ENCODE data around the gene ATP10B. TPM values are rescaled to one million over a fixed set of nuclear protein-coding genes. Genes with fewer than 3 reads are reported as not detected.

ATP10B gene
- total RNA-seq, 1 experiment from 2014 or later, result not detected

DNA sequence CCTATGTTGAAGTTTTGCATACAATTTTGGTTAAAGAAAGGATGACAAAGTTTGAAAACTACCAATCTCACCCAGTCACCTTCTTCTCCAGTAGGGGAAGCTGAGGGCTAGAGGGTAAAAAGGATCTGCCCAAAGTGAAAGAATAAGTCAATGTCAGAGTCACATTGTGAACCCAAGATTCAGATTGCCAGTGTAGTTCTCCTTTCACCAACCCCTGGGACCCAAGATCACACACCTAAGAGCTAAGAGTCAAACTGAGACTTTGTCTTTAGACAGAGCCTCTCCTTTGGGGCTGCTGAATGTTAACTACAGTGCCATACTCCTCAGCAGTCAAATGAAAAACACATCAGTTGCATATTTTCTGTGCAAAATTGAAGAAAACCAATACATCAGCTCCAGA, 210.6 kb downstream of the ATP10B start:
- H3K36me3 ChIP-seq, result no peaks in the 10 kb centered on the region
- no peaks in the 10 kb centered on the region for H3K4me1 ChIP-seq (replicated peaks)
- no peaks in the 10 kb centered on the region for H3K9me3 ChIP-seq (replicated peaks)
- no peaks in the 10 kb centered on the region for H3K27me3 ChIP-seq (replicated peaks)
- no peak for DNase-seq (ENCODE audit: low read depth in 1 of 2, low spot score in 2 of 2)
- no peak overlapping the region for H3K4me3 ChIP-seq
- no peak overlapping the region for H3K27ac ChIP-seq

DNA sequence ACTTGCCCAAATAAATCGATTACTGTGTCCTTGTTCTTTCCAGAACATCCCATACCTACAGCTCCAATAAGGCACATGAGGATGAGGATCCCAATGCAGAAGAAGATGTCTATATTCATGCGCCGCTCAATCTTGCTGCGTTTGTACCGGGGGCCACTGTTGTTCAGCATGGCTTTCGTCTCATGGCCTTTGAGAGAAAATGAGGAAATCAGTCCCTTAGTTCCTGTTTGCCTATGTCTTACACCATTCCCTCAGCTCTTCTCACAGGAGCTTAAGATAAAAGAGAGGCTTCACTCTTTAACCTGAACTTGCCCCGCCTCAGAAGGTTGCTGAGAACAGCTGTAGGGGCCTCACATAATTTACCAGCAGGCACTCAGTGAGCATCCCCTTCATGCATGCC, 211.6 kb downstream of the ATP10B start:
- no peak overlapping the region for H3K4me3 ChIP-seq
- no peaks in the 10 kb centered on the region for H3K4me1 ChIP-seq (replicated peaks)
- H3K27ac ChIP-seq, result no peak overlapping the region
- H3K36me3 ChIP-seq, result no peaks in the 10 kb centered on the region
- DNase-seq (ENCODE audit: low read depth in 1 of 2, low spot score in 2 of 2), result no peak
- no peaks in the 10 kb centered on the region for H3K9me3 ChIP-seq (replicated peaks)
- no peaks in the 10 kb centered on the region for H3K27me3 ChIP-seq (replicated peaks)

DNA sequence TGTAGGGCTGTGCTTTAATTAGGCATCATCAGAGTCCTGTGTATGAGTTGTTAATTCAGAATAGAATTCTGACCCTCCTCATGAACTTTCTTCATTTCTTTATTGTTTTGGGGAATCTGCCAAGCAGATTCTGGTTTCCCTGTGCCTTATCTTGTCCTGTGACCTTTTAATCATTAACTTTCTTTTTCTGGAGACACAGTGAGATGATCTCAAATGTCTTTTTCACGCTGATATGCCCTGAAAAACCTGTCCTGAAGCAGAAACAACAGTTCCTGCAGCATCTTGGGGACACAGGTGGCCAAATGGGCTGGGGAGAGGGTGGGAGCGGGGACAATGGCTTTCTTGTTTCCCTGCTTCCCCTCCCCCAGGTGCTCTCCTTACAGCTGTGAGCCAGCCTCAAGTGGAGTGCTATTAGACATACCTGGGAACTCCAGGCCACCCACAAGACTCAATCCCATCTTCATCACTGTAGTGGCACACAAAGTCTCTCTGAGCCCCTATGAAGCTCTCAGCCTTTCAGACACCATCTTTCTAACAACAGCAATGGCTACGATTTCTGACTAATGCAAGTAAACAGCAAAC, 213.8 kb downstream of the ATP10B start:
- Histone ChIP-seq H3K9me3 (replicated peaks) (no peaks in the 10 kb centered on the region), H3K4me3 (no peak overlapping the region), H3K27ac (no peak overlapping the region), H3K4me1 (replicated peaks) (no peaks in the 10 kb centered on the region), H3K27me3 (replicated peaks) (no peaks in the 10 kb centered on the region), H3K36me3 (no peaks in the 10 kb centered on the region)
- DNase-seq (ENCODE audit: low read depth in 1 of 2, low spot score in 2 of 2), result no peak

DNA sequence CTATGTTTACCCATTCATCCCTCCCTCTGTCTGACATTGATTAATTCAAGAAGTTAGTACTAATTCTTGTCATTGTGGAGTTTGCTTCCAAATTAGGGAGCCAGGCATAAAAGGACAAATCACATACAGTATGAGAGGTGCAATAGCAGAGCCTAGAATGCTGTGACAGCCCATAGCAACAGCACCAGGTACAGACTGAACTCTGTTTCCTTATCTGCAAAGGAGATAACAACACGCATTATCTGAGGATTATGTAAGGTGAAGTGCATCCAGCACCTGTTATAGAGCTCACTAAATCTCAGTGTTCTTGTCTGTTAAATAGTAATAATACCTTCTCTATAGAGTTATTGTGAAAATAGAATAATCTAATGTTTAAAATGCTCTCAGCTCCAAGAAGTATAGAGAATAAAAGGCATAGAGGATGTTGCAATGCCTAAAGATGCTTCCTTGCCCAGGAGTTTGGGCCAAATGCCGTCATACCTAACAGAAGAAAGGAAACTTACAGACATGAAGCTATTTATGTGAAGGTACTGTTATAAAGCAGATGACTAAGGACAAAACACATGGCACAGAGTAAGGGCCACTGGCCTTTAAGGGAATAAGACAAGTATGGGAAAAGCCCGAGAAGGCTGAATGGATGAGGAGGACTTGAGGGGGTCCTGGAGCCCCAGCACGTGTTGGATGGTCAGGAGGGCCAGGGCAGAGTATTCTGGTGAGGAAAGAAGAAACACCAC, 214.5 kb downstream of the ATP10B start:
- no peaks in the 10 kb centered on the region for H3K9me3 ChIP-seq (replicated peaks)

DNA sequence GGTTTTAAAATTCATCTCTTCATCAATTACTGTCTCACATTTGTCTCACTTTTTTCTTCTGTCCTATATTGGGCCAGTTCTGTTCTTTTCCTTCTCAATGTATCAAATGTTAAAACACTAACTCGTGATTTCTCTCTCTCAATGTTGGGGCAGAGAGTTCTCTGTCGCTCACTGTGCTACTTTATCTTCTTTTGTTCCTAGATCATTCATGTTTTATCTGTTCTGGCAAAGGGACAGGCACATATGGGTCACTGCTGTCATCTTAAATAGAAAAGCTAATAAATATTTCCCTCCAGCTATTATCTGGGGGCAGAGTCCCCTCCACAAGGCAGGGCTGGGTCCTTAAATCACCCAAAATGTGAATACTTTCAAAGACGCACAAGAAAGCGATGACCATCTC, 216.3 kb downstream of the ATP10B start:
- Histone ChIP-seq H3K4me1 (replicated peaks) (no peaks in the 10 kb centered on the region), H3K27me3 (replicated peaks) (no peaks in the 10 kb centered on the region), H3K27ac (no peak overlapping the region), H3K36me3 (no peaks in the 10 kb centered on the region), H3K4me3 (no peak overlapping the region), H3K9me3 (replicated peaks) (no peaks in the 10 kb centered on the region)
- DNase-seq (ENCODE audit: low read depth in 1 of 2, low spot score in 2 of 2), result no peak

More for the DNA sequence above, 214.5 kb downstream of the ATP10B start:
- no peaks in the 10 kb centered on the region for H3K4me1 ChIP-seq (replicated peaks)
- DNase-seq (ENCODE audit: low read depth in 1 of 2, low spot score in 2 of 2), result no peak
- no peaks in the 10 kb centered on the region for H3K27me3 ChIP-seq (replicated peaks)
- no peaks in the 10 kb centered on the region for H3K36me3 ChIP-seq
- no peak overlapping the region for H3K4me3 ChIP-seq
- H3K27ac ChIP-seq, result no peak overlapping the region

DNA sequence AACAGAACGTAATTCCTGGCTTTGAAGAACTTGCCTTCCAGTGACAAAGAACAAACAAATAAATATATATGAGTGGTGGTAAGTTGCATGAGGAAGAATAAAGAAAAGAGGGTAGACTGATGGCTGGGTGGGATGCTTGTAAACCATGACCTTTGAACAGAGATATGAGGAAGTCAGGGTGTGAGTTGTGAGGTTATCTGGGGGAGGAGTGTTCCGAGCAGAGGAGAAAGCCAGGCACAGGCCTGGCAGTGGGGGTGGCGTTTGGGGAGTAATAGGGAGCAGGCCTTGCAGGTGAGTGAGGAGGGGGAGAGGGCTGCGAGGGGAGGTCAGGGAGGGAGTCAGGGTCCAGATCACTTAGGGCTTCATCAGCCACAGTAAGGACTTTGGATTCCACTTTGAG, 217.0 kb downstream of the ATP10B start:
- no peaks in the 10 kb centered on the region for H3K36me3 ChIP-seq
- DNase-seq (ENCODE audit: low read depth in 1 of 2, low spot score in 2 of 2), result no peak
- no peak overlapping the region for H3K27ac ChIP-seq
- no peaks in the 10 kb centered on the region for H3K9me3 ChIP-seq (replicated peaks)
- H3K27me3 ChIP-seq (replicated peaks), result no peaks in the 10 kb centered on the region
- no peak overlapping the region for H3K4me3 ChIP-seq
- H3K4me1 ChIP-seq (replicated peaks), result no peaks in the 10 kb centered on the region

DNA sequence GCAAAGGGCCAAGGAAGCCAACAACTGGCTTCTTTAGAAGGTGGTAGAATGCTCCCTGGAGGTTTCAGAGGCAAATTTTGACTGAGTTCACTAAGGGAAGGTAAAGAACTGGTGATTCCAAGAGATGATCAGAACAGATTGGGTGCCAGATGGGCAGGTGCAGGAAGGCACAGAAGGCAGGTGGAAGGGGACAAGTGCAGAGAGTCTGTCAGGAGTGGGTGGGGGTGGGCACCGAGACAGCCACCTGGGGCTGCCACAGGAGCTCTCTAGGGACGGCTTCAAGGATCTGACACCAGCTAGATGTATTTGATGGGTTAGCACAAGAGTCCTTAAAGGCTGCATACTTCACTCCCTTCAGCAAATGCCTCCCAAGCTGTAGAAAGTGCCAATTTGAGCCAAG, 223.0 kb downstream of the ATP10B start:
- no peaks in the 10 kb centered on the region for H3K9me3 ChIP-seq (replicated peaks)
- no peak overlapping the region for H3K4me3 ChIP-seq
- no peaks in the 10 kb centered on the region for H3K36me3 ChIP-seq
- DNase-seq (ENCODE audit: low read depth in 1 of 2, low spot score in 2 of 2), result no peak
- H3K27me3 ChIP-seq (replicated peaks), result no peaks in the 10 kb centered on the region
- no peak overlapping the region for H3K27ac ChIP-seq
- H3K4me1 ChIP-seq (replicated peaks), result no peaks in the 10 kb centered on the region

DNA sequence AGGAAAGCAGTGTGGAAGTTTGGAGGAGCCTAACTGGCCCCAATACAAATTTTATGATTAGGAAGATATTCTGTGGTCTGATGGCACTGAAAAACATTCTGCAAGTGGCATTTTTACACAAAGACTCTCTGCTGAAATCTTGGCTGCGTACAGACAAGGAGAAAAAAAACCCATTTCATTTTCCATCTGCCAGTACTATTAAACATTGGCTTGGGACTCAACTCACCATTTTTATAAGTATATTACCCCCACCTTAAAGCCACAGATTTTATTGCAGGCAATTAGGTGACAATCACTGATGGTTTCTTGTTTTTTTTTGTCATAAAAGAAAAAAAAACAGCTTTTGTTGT, 223.4 kb downstream of the ATP10B start:
- DNase-seq (ENCODE audit: low read depth in 1 of 2, low spot score in 2 of 2), result no peak
- H3K36me3 ChIP-seq, result no peaks in the 10 kb centered on the region
- H3K27ac ChIP-seq, result no peak overlapping the region
- no peaks in the 10 kb centered on the region for H3K4me1 ChIP-seq (replicated peaks)
- no peaks in the 10 kb centered on the region for H3K27me3 ChIP-seq (replicated peaks)
- no peaks in the 10 kb centered on the region for H3K9me3 ChIP-seq (replicated peaks)
- H3K4me3 ChIP-seq, result no peak overlapping the region

DNA sequence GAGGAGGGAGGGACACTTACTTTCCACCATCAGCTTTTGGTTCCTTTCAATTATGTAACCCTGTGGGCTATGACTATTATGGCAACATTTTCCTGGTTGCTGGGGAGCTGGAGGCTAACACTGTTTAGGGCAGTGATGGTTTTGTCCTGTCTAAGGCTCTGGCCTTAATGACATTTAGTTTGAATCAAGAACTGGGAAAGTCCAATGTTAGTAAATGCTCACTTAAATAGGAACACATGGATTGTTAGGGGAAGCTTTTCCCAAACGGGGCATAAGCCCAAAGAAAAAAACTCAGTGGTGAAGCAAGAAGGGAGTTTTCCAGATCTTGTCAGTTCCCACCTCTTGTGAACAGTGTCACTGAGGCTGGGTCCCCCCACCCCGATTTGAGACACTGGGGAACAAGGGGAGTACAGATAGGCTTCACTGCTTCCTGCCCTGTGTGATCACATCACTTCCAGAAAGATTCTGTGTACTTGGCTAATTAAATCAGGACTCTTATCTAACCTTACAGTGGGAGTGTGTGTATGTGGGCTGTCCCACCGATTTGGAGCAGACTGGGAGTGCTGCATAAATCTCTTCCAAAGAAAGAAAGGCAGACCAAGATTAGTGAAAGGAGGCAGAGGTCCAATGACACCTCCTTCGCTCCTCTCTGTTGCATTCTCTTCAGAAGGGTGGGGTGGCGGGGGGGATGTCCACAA, 223.9 kb downstream of the ATP10B start:
- Histone ChIP-seq H3K36me3 (no peaks in the 10 kb centered on the region), H3K9me3 (replicated peaks) (no peaks in the 10 kb centered on the region), H3K4me3 (no peak overlapping the region), H3K27ac (no peak overlapping the region), H3K27me3 (replicated peaks) (no peaks in the 10 kb centered on the region), H3K4me1 (replicated peaks) (no peaks in the 10 kb centered on the region)
- DNase-seq (ENCODE audit: low read depth in 1 of 2, low spot score in 2 of 2), result no peak

DNA sequence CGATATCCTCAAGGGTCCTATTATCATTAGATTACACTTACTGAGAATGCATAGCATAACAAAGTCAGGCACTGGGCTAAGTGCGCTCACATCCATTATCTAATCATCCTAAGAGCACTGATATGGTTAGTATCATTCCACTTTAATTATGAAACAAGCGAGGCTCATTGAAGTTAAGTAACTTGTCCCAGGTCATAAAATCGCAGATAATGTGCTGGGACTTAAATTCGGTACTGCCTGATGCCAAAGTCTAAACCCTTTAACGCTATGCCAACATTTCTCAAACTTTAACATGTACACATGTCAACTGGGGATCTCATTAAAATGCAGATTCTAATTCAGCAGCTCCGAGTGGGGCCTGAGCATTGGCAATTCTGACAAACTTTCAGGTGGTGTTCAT, 225.7 kb downstream of the ATP10B start:
- H3K27ac ChIP-seq, result no peak overlapping the region
- no peaks in the 10 kb centered on the region for H3K27me3 ChIP-seq (replicated peaks)
- no peaks in the 10 kb centered on the region for H3K9me3 ChIP-seq (replicated peaks)
- H3K4me3 ChIP-seq, result no peak overlapping the region
- DNase-seq (ENCODE audit: low read depth in 1 of 2, low spot score in 2 of 2), result no peak
- no peaks in the 10 kb centered on the region for H3K4me1 ChIP-seq (replicated peaks)
- H3K36me3 ChIP-seq, result no peaks in the 10 kb centered on the region

DNA sequence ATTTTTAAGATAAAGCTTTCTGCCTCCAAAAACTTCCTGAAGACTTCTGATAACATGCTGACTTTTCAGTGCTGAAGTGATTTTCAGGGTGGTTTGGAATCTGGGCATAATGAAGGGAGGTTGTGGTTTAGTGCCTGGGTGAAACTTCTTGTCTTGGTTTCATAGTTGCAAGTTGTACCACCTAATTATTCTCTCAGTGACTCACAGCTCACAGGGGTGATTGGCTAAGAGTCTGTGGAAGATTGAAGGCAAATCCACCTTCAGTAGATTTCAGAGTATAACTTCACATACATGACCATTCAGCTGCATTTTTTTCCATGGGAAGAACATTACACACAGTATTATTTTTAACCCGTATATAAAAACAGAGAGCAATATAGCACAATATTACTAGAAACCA, 230.5 kb downstream of the ATP10B start:
- Histone ChIP-seq H3K9me3 (replicated peaks) (no peaks in the 10 kb centered on the region), H3K27me3 (replicated peaks) (0 out of 2 replicates have a peak, but pooled peaks cover 3% of the 10 kb centered on the region), H3K27ac (no peak overlapping the region), H3K4me3 (no peak overlapping the region), H3K36me3 (no peaks in the 10 kb centered on the region), H3K4me1 (replicated peaks) (no peaks in the 10 kb centered on the region)
- DNase-seq (ENCODE audit: low read depth in 1 of 2, low spot score in 2 of 2), result no peak

DNA sequence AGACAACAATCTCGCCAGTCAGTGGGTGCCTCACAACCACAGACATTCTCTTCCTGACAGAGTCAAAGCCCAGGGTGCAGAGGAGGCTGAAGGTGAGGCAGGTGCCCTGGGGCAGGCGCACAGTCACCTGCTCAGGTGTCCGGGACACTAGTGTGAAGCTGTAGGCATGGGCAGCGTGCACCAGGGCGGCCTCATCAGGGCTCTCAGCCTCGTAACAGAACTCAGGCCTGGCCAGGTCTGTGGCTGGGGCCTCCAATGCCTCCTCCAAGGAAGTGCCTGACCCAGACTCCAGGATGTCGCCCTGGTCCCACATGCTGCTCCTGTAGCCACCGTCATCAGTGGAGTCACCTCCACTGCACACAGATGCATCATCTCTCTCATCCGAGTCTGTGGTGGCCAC, 231.6 kb downstream of the ATP10B start:
- 0 out of 2 replicates have a peak, but pooled peaks cover 3% of the 10 kb centered on the region for H3K27me3 ChIP-seq (replicated peaks)
- H3K9me3 ChIP-seq (replicated peaks), result no peaks in the 10 kb centered on the region
- H3K27ac ChIP-seq, result no peak overlapping the region
- H3K36me3 ChIP-seq, result no peaks in the 10 kb centered on the region
- no peak overlapping the region for H3K4me3 ChIP-seq
- no peak for DNase-seq (ENCODE audit: low read depth in 1 of 2, low spot score in 2 of 2)
- H3K4me1 ChIP-seq (replicated peaks), result no peaks in the 10 kb centered on the region

DNA sequence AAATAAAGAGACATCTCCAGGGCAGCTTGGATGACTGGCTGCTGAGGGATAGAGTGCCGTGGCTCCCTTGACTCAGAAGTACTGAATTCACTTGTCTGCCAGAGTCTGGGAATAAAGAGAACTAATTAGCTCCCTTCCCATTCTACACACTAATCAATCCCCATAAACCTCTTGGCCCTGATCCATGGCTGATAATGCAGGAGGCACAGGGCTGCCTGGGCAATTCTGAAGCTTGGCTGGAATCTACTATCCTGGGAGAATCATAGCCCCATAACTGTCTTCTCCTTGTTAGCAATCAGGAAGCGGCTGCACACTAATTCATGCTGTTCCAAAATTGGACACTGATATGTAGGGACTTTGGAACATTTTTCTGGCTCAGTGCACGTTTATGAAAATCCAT, 232.6 kb downstream of the ATP10B start:
- no peak overlapping the region for H3K27ac ChIP-seq
- no peaks in the 10 kb centered on the region for H3K4me1 ChIP-seq (replicated peaks)
- DNase-seq (ENCODE audit: low read depth in 1 of 2, low spot score in 2 of 2), result no peak
- H3K4me3 ChIP-seq, result no peak overlapping the region
- no peaks in the 10 kb centered on the region for H3K36me3 ChIP-seq
- 0 out of 2 replicates have a peak, but pooled peaks cover 3% of the 10 kb centered on the region for H3K27me3 ChIP-seq (replicated peaks)
- no peaks in the 10 kb centered on the region for H3K9me3 ChIP-seq (replicated peaks)

DNA sequence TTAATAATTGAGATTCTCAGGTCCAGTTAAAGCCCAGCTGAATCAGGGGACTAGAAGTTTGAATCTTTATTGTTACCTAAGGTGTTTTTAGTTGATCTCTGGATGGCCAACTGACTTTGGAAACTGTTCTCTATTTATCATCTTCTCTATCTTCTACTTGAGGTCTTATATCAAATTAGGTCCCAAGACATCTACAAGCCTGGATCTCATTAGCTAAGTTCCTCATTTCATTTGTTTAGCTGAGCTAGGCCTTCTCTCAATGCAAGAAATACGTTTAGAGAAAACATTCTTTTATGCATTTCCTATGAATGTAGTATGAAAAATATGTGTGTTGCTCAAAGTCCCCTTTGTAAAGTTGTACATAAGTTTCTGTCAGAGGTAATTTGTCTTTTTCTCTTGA, 233.7 kb downstream of the ATP10B start:
- no peak overlapping the region for H3K27ac ChIP-seq
- 0 out of 2 replicates have a peak, but pooled peaks cover 3% of the 10 kb centered on the region for H3K27me3 ChIP-seq (replicated peaks)
- H3K9me3 ChIP-seq (replicated peaks), result no peaks in the 10 kb centered on the region
- H3K4me1 ChIP-seq (replicated peaks), result no peaks in the 10 kb centered on the region
- DNase-seq (ENCODE audit: low read depth in 1 of 2, low spot score in 2 of 2), result no peak
- no peaks in the 10 kb centered on the region for H3K36me3 ChIP-seq
- no peak overlapping the region for H3K4me3 ChIP-seq
